Stimulated activated CD4-positive, alpha-beta T cell treated with anti-CD3 and anti-CD28 coated beads, TNF-alpha, amount 100 ng/mL, for 24 hours (primary cell): ENCODE data around the gene WDR38.

Experiments used
- DNase-seq, 3 experiments: peaks; one replicate each; pipeline ENCODE4 v3.0.0-alpha.2; 2020; ENCODE audit warnings: low read depth in 3 of 3

WDR38 gene

DNA sequence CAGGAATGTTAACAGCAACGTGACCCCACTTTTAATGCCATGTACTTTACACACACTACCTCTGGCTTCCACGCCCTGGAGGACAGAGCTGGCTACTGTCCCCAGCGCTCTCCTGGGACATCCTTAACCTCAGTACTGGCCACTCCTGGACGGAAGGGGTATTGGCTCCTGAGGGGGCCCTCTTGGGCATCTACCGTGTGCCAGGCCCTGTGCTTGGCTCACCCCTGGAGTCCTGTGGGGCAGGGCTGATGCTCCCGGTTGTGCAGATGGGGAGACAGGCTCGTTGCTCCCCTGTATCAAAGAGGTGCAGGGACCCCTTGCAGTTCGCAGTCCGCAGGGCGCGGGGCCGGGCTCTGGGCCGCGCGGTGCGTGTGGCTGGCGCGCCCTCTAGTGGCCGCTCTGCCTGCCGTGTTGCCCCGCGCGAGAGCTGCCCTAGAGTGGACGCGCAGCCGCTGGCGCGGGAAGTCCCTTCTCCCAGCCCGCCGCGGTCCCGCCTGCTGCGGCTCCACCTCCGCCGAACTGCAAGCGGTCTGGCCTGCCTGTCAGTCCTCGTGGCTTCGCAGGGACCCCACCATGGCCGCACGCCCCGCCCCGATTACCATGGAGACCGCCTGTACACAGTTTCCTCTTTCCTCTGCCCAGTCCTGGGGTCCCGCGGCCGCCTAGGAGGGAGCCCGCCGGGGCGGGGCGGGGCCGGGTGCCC, at the start of gene WDR38:
Gene WDR38, plus strand, starts transcription at position 632 of the 703 bp plus-strand sequence. CDS start 72 bp downstream, outside the sequence.
- peak; percentile 39 to 74 (median 55) for DNase-seq

GRCh38 chr9:124803911-124804310, 49.3 kb upstream of the WDR38 start:
- no peak for DNase-seq

DNA sequence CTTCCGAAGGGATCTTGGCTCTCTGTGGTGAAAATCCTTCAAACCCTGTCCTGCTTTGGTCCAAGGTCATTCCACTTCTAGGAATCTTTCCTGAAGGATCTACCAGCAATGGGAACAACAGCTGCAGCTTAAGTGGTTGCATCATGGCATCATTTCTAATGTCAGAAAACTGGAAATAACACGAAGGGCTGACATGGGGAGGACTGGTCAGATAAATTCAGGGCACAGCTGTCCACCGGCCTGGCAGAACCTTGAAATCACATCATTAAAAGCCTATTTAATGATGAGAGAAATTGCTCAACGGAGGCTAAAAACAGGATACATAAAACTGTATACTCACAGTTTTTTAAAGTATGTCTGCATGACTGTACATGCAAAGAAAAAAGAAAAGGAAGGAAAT, 48.1 kb upstream of the WDR38 start:
- DNase-seq, result no peak

DNA sequence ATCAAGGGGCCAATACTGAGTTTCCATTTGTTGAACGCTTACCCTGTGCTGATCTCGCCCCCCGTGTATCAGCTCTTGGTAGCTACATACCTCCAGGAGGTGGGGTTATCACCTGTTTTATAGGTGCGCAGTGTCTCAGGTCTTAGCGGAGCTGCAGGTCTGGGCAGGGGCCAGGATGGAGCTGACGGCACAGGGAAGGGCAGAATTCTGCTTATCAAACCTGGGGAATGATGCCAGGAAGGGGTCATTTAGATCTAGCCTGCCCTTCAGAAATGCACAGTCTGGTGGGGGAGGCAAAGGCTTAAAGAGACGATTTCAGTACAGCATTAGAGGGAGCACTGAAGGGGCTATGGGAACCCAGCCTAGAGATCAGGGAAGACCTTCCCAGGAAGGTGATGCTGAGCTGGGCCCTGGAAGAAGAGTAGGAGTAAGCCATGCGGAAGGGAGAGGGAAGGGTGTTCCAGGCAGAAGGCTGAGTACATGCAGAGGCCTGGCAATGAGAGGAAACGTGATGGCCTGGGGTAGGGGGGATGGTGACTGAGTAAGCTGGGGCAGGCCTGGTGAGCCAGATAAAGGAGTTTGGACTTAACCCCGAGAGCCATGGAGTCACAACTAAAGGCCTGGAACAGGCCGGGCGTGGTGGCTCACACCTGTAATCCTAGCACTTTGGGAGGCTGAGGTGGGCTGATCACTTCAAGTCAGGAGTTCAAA, 44.9 kb upstream of the WDR38 start:
- no peak for DNase-seq

GRCh38 chr9:124809211-124809610, 44.0 kb upstream of the WDR38 start:
- DNase-seq, result no peak

DNA sequence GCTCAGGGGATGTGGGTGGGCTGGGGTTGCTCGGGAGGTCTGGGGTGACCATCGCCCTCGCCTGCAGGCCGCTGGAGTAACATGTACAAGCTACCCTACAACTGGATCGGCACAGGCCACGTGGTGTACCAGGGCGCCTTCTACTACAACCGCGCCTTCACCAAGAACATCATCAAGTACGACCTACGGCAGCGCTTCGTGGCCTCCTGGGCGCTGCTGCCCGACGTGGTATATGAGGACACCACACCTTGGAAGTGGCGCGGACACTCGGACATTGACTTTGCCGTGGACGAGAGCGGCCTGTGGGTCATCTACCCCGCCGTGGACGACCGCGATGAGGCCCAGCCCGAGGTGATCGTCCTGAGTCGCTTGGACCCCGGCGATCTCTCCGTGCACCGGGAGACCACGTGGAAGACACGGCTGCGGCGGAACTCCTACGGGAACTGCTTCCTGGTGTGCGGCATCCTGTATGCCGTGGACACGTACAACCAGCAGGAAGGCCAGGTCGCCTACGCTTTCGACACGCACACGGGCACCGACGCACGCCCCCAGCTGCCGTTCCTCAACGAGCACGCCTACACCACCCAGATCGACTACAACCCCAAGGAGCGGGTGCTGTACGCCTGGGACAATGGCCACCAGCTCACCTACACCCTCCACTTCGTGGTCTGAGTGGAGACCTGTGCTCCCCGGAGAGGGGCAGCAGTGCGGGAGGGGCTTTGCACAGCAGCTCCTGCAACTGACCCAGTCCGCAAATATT, 43.3 kb upstream of the WDR38 start:
- DNase-seq, result no peak

- DNase-seq, result no peak
Measured at GRCh38 chr9:124810663-124811355, 42.5 kb upstream of the WDR38 start.

DNA sequence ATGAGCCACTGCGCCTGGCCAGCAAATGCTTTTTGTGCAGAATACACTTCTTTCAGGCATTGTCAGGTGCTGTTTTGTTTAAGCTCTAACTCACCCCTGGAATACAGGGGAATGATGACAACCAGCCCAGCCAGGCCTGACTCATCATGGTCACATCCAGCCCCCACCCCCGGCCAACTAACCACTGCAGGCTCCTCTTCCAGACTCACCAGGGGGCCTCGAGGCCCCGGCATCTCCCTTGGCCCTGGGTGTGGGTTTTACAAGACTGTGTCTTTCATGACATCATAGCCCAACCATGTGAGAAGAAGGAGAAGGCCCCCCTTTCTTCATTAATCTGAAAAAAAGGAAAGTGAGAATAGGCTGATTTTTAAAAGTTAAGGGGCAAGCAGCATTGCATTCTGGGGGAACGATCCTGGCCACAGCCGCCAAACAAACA, 40.8 kb upstream of the WDR38 start:
- DNase-seq, result no peak

DNA sequence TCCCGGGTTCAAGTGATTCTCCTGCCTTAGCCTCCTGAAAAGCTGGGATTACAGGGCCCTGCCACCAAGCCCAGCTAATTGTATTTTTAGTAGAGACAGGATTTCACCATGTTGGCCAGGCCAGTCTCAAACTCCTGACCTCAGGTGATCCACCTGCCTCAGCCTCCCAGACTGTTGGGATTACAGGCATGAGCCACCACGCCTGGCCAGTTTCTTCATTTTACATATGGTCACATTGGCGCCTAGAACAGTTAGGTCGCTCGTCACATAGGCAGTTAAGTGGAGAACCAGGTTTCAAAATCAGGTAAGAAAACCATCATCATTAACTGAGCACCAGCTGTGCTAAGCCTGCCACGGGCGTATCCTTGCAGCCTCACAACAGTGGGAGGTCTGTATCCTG, 40.2 kb upstream of the WDR38 start:
- DNase-seq, result no peak

DNA sequence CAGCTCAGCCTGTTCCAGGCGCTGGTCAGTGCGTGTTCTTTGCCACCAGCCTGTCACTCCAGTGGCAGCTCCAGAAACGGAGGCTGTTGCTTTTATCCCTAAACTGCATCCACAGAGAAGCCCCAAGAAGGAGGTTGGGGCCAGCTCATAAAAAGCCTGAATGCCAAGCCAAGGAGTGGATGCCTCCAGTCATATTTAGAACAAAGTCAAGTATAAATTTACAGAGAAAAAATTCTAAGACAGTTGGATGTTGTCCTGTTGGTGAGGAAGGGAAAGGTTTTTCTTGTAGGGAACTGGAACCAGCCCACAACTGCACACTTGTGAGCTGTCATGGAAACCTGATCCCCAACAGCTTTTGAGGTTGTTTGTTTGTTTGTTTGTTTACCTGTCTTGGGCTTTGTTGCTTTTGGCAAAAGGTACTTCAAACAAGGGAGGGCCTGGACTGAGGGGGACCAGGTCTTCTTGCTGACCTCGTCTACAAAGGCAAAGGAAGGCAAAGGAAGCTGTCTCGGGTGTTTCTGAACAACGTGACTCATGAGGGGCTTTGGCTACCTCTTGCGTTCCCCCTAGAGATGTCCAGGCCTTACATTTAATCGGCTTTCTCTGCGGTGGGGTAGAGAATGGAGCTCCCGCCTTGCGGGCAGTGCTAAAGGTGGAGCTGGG, 39.6 kb upstream of the WDR38 start:
- no peak for DNase-seq

GRCh38 chr9:124814164-124814535, 39.1 kb upstream of the WDR38 start:
- DNase-seq, result no peak

DNA sequence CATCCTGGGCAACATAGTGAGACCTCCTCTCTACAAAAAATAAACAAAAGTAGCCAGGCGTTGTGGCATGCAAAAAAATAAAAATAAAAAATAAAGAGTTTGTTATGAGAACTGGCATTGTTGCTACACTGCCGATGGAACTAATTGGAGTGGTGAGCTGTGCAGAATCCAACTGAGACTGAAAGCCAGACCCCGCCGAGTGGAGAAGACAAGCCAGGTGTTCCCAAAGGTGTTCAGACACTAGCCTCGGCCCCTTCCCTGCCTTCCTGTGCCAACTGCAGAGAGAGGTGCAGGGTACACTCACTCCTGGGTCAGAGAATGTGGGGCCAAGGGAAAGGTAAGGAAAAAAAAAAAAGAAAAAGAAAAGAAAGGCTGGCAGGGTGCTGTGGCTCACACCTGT, 37.7 kb upstream of the WDR38 start:
- DNase-seq, result no peak

GRCh38 chr9:124818431-124819281, 34.6 kb upstream of the WDR38 start:
- no peak for DNase-seq

DNA sequence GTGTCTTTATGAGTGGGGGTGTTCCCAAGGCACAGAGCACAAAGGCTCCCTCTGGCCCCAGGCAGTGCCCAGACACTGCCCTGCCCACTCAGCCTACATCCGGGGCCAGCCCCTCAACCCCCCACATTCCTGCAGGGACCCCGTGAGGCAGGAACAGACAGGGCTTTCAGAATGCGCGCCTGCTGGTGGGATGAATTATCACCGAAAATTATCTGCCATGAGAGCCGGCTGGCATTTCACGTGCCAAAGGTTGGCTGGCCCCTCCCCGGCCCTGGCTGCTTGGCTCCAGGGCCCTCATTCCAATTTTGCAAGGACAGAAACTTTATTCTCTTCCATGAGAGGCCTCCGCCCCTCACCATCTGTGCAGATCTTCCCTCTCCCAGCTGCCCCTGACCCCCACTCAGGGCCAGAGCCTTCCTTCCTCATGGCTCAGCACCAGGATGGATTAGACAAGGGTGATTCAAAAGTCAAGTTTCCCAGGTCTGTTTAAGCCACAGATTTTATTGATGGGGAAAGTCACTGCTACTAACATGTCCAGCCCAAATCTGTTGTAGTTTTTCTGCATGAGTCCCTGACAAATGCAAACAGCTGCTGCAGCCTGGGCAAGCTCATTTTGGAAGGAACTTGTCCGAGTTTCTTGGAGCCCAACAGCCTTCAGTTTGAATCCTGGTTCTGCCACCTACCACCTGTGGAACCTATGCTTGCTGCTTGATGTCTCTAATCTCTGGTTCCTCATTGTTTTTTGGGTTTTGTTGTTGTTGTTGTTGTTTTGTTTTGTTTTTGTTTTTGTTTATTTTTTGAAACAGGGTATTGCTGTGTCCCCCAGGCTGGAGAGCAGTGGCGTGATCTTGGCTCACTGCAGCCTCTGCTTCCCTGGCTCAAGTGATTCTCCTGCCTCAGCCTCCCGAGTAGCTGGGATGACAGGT, 32.3 kb upstream of the WDR38 start:
- DNase-seq, result no peak

- no peak for DNase-seq
Measured at GRCh38 chr9:124828489-124829333, 24.5 kb upstream of the WDR38 start.

DNA sequence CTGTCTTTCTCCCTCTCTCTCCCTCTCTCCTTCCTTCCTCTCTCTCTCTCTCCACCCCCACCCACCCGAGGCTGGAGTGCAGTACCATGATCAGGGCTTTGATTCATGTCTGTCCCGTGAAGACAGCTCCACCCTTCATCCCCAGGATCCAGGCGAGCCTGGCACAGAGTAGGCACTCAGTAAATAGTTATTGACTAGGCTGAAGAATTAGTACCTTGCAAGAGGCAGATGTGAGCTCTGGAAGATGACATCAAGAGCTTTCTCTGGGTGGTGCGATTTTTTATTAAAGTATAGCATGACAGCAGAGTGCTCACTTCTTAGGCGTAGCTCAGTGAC, 24.0 kb upstream of the WDR38 start:
- no peak for DNase-seq

DNA sequence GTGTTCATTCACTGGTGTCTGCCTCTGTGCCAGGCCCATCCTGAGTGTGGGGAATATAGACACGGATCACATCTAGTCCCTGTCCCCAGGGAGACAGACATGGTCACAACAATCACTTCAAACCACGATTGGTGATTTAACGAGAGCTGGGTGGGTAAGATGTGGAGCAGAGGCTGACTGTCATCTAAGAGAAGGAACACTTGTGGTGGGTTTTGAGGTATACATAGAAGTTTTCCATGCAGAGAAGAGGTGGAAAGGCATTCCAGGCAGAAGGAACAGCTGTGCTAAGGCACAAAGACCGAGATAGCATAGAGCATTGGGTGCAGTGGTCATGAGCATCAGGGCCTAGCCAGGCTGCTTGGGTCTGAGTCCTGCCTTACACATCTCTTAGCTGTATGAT, 22.7 kb upstream of the WDR38 start:
- DNase-seq, result no peak

- no peak for DNase-seq
Measured at GRCh38 chr9:124831642-124832364, 21.5 kb upstream of the WDR38 start.
